K562 (cell line): ENCODE measurements around the gene PEX11B. TPM values are rescaled to one million over a fixed set of nuclear protein-coding genes. Genes with fewer than 3 reads are reported as not detected.

Experiments used
- ATAC-seq: fragments of 200-7000 bp; cut with Tn5 transposase; 3 replicates; pipeline ENCODE4 v1.9.1; 2020; ENCODE audit warnings: moderate library complexity
- BruUV-seq: library from RNA; stranded (reverse); fragments of 400-500 nt; replicated peaks from 2 replicates; lab custom pipeline; 2021; lab: Mats Ljungman, UMichigan
- CTCF ChIA-PET: fragments of 300-600 bp; formaldehyde crosslinking; extraction: SDS; loops from one replicate; lab custom pipeline; 2021; ENCODE audit warnings: low intra/inter-chr PET ratio; lab: Yijun Ruan, JAX
- POLR2A ChIA-PET: fragments of 300-600, 350-650 bp; sonication (Branson Sonifier 250); formaldehyde crosslinking; extraction: SDS; loops from one replicate; lab custom pipeline; 2021; ENCODE audit warnings: antibody characterized with exemption, inconsistent platforms; lab: Yijun Ruan, JAX
- DNase-seq, 4 experiments: peaks; one replicate each; pipeline versions ENCODE4 v3.0.0 to v3.0.0-alpha.2; 2011 to 2018; ENCODE audit warnings: low spot score in 3 of 4, mixed read lengths in 3 of 4; ENCODE audit errors: extremely low read depth in 1 of 4
- FAIRE-seq: peaks from 2 replicates; lab custom pipeline; 2011; peaks lifted over from hg19 to GRCh38; lab: Jason Lieb, UNC
- H2AFZ ChIP-seq: 2 replicates; pipeline ENCODE4 v1.6.0; 2011; ENCODE audit warnings: low read depth, low read length, control low read depth, inconsistent platforms
- H3K27ac ChIP-seq: fragments of 200-600 bp; 3 replicates; pipeline ENCODE4 v1.8.0; 2011; ENCODE audit warnings: low read depth, mild to moderate bottlenecking, control low read depth, inconsistent platforms, low read length, moderate library complexity, mixed read lengths; ENCODE audit errors: extremely low read depth
- H3K27me3 ChIP-seq, 2 experiments: fragments of 300-600 bp in 1 of 2; 2 replicates in 1 of 2; 3 replicates in 1 of 2; pipeline versions ENCODE4 v1.6.0 to v1.8.0; 2011; ENCODE audit warnings: inconsistent platforms in 2 of 2, low read length in 2 of 2, mild to moderate bottlenecking in 1 of 2, mixed read lengths in 1 of 2, moderate library complexity in 1 of 2; ENCODE audit not compliant: control insufficient read depth in 2 of 2, insufficient read depth in 2 of 2
- H3K36me3 ChIP-seq: fragments of 300-600 bp; 3 replicates; pipeline ENCODE4 v1.8.0; 2011; ENCODE audit warnings: mild to moderate bottlenecking, low read length, inconsistent platforms; ENCODE audit not compliant: control insufficient read depth, insufficient read depth
- H3K4me1 ChIP-seq, 2 experiments: fragments of 200-600 bp in 1 of 2; replicated peaks in 1 of 2; 2 replicates in 1 of 2; 3 replicates in 1 of 2; pipeline versions ENCODE4 v1.5.1 to v1.8.0; 2011; ENCODE audit warnings: inconsistent platforms in 2 of 2, low read length in 2 of 2, mild to moderate bottlenecking in 1 of 2, mixed read lengths in 1 of 2, moderate library complexity in 1 of 2; ENCODE audit not compliant: control insufficient read depth in 2 of 2, insufficient read depth in 2 of 2
- H3K4me2 ChIP-seq: 2 replicates; pipeline ENCODE4 v1.6.1; 2011; ENCODE audit warnings: low read length, control low read depth, inconsistent platforms, mixed read lengths; ENCODE audit not compliant: insufficient read depth
- H3K4me3 ChIP-seq: fragments of 200-600 bp; sonication (generic), shearing (Covaris generic); 2 replicates; pipeline ENCODE4 v1.5.1; 2016; ENCODE audit warnings: control low read depth, inconsistent platforms
- H3K79me2 ChIP-seq: fragments of 200-600 bp; 3 replicates; pipeline ENCODE4 v1.8.0; 2011; ENCODE audit warnings: low read length, inconsistent platforms; ENCODE audit not compliant: control insufficient read depth, insufficient read depth
- H3K9ac ChIP-seq, 2 experiments: 2 replicates each; pipeline versions ENCODE4 v1.6.0 to v1.6.1; 2011; ENCODE audit warnings: low read depth in 2 of 2, low read length in 2 of 2, control low read depth in 1 of 2, inconsistent platforms in 1 of 2, mild to moderate bottlenecking in 1 of 2, mixed read lengths in 1 of 2; ENCODE audit not compliant: insufficient read depth in 1 of 2
- H3K9me1 ChIP-seq: one replicate; pipeline ENCODE4 v1.6.0; 2011; ENCODE audit warnings: inconsistent platforms, mild to moderate bottlenecking, low read length, moderate library complexity; ENCODE audit not compliant: control insufficient read depth, insufficient read depth
- H3K9me3 ChIP-seq: replicated peaks from 2 replicates; pipeline ENCODE4 v1.5.1; 2011; ENCODE audit warnings: low read depth, low read length, inconsistent platforms; ENCODE audit not compliant: control insufficient read depth, insufficient read depth
- H4K20me1 ChIP-seq: replicated peaks from 2 replicates; pipeline ENCODE4 v1.6.1; 2011; ENCODE audit warnings: low read length, inconsistent platforms, mixed read lengths; ENCODE audit not compliant: control insufficient read depth, insufficient read depth
- ADNP ChIP-seq: fragments of 200-800 bp; sonication (Bioruptor generic); IDR thresholded peaks from 2 replicates; pipeline ENCODE4 v1.6.1; 2016; ENCODE audit warnings: missing genetic modification characterization, missing compliant biosample characterization
- BCOR ChIP-seq: fragments of 450-650 bp; IDR thresholded peaks from 2 replicates; pipeline ENCODE4 v1.6.1; 2016
- HDAC3 ChIP-seq: fragments of 450-650 bp; IDR thresholded peaks from 2 replicates; pipeline ENCODE4 v1.6.1; 2018; ENCODE audit warnings: borderline replicate concordance, mild to moderate bottlenecking, moderate library complexity; ENCODE audit not compliant: partially characterized antibody
- MCM3 ChIP-seq: fragments of 450-650 bp; IDR thresholded peaks from 2 replicates; pipeline ENCODE4 v1.6.1; 2016
- MCM5 ChIP-seq: fragments of 450-650 bp; IDR thresholded peaks from 2 replicates; pipeline ENCODE4 v1.6.1; 2016; ENCODE audit warnings: low read depth
- NONO ChIP-seq, 2 experiments: fragments of 200-400 bp in 1 of 2; fragments of 450-650 bp in 1 of 2; formaldehyde crosslinking in 1 of 2; IDR thresholded peaks; 2 replicates each; pipeline ENCODE4 v1.6.1; 2017; ENCODE audit warnings: low read depth in 2 of 2, mild to moderate bottlenecking in 2 of 2, moderate library complexity in 2 of 2, low read length in 1 of 2
- RAD51 ChIP-seq: fragments of 450-650 bp; IDR thresholded peaks from 2 replicates; pipeline ENCODE4 v1.7.1; 2016; ENCODE audit warnings: low read depth, mild to moderate bottlenecking, borderline replicate concordance
- SIN3B ChIP-seq: fragments of 450-650 bp; IDR thresholded peaks from 2 replicates; pipeline ENCODE4 v1.6.1; 2017; ENCODE audit warnings: low read depth, mild to moderate bottlenecking, moderate library complexity
- ZNF561 ChIP-seq: fragments of 450-650 bp; formaldehyde crosslinking; conservative IDR thresholded peaks from 2 replicates; pipeline ENCODE4 v1.4.0; 2020; ENCODE audit warnings: mild to moderate bottlenecking, moderate library complexity
- ZNF644 ChIP-seq: fragments of 200-800 bp; sonication (Bioruptor generic); IDR thresholded peaks from 2 replicates; pipeline ENCODE4 v1.6.1; 2016; ENCODE audit warnings: low read depth, missing genetic modification characterization, missing compliant biosample characterization
- WGBS: fragments of 100-300 bp; shearing (Covaris generic); methylation state at CpG from one replicate; pipeline ENCODE4 v1.1.6; 2016; ENCODE audit warnings: low coverage, mixed read lengths; ENCODE audit not compliant: insufficient coverage; ENCODE audit errors: missing lambda C conversion rate; 5-methylcytosine and 5-hydroxymethylcytosine counted together
- in situ Hi-C: fragments of 300-500 bp; cut with MboI; formaldehyde crosslinking; loops from 4 replicates; pipeline ENCODE4 v1.15.0; 2018; ENCODE audit warnings: inconsistent platforms, mixed read lengths
- intact Hi-C: fragments of 100-400 bp; cut with micrococcal nuclease; formaldehyde crosslinking; loops from 2 replicates; pipeline ENCODE4 v1.14.2; 2022
- polyA plus RNA-seq, 8 experiments: library from polyadenylated mRNA; depleted of rRNA in 4 of 8; stranded (reverse) in 5 of 8; unstranded in 3 of 8; fragments of >200 nt; fragmentation: Nextera tagmentation in 2 of 8; fragmentation: Illumina TruSeq in 1 of 8; extraction: Ambion mirVana in 2 of 8; extraction: Trizol in 1 of 8; gene quantifications; 2 replicates each; pipeline versions ENCODE4 v1.2.1 to v1.2.3, GENCODE V29; 2011 to 2014; ENCODE audit warnings: inconsistent platforms in 1 of 8, missing spikeins in 1 of 8
- total RNA-seq, 7 experiments: library from RNA; depleted of rRNA in 6 of 7; stranded (reverse); fragments of >200 nt in 6 of 7; fragmentation: Illumina TruSeq in 2 of 7; extraction: Trizol in 2 of 7; gene quantifications; 2 replicates each; pipeline versions ENCODE4 v1.2.1 to v1.2.3, GENCODE V29; 2011 to 2021; ENCODE audit warnings: low replicate concordance in 1 of 7
- TF ChIP-seq, protein P1 (sequence below): fragments of 250-450 bp; sonication (Bioruptor Pico); IDR thresholded peaks from 2 replicates; pipeline ENCODE4 v1.8.0; 2021; ENCODE audit warnings: moderate library complexity, mild to moderate bottlenecking, inconsistent platforms
- TF ChIP-seq, protein P2 (sequence below): fragments of 250-450 bp; sonication (Bioruptor Pico); IDR thresholded peaks from 2 replicates; pipeline ENCODE4 v1.8.0; 2022; ENCODE audit warnings: moderate library complexity, mild to moderate bottlenecking, inconsistent platforms

The PEX11B gene
- total and polyA plus RNA-seq, 9 of the 15 experiments (the other 6 are each of a cell fraction or from before 2014, with no cell fraction given), result 13.2 to 60.0 (median 21.7) TPM

GRCh38 chr1:145868232-145868631 is 50.3 kb downstream of the PEX11B start:
- DNase-seq (no peak), ATAC-seq (no peak), FAIRE-seq (no peak)
- BruUV-seq, result no TSS peak
- Histone ChIP-seq H3K4me2 (no peak overlapping the region), H3K4me3 (no peak overlapping the region), H3K9me3 (no peaks in the 10 kb centered on the region), H3K27ac (no peak overlapping the region), H2AFZ (no peak overlapping the region), H3K9ac (no peak overlapping the region), H3K79me2 (no peaks in the 10 kb centered on the region), H3K27me3 (0 out of 5 replicates have a peak, but pooled peaks cover 0 to 4% of the 10 kb centered on the region in 2 experiments), H3K9me1 (no peaks in the 10 kb centered on the region), H4K20me1 (no peaks in the 10 kb centered on the region), H3K36me3 (no peaks in the 10 kb centered on the region), H3K4me1 (peaks cover 0 to 18% of the 10 kb centered on the region in 2 experiments; a peak in 3 of 5 replicates)
- intact Hi-C loops (no loop called here), in situ Hi-C loops (no loop called here)
- TF ChIP-seq RAD51, result no peak
- no peak for TF ChIP-seq ZNF644 (tag)
- TF ChIP-seq, protein P1, sequence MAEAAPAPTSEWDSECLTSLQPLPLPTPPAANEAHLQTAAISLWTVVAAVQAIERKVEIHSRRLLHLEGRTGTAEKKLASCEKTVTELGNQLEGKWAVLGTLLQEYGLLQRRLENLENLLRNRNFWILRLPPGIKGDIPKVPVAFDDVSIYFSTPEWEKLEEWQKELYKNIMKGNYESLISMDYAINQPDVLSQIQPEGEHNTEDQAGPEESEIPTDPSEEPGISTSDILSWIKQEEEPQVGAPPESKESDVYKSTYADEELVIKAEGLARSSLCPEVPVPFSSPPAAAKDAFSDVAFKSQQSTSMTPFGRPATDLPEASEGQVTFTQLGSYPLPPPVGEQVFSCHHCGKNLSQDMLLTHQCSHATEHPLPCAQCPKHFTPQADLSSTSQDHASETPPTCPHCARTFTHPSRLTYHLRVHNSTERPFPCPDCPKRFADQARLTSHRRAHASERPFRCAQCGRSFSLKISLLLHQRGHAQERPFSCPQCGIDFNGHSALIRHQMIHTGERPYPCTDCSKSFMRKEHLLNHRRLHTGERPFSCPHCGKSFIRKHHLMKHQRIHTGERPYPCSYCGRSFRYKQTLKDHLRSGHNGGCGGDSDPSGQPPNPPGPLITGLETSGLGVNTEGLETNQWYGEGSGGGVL (CRISPR knock-in tag), result no peak
- no peak for TF ChIP-seq NONO (IDR thresholded peaks at IDR 0.05; ENCODE audit: low read depth in 2 of 2, low read length in 1 of 2)
- TF ChIP-seq MCM3, result no peak
- TF ChIP-seq ADNP (tag), result no peak
- TF ChIP-seq MCM5, result no peak
- TF ChIP-seq BCOR, result no peak
- TF ChIP-seq, protein P2, sequence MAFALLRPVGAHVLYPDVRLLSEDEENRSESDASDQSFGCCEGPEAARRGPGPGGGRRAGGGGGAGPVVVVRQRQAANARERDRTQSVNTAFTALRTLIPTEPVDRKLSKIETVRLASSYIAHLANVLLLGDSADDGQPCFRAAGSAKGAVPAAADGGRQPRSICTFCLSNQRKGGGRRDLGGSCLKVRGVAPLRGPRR (CRISPR knock-in tag), result no peak
- no peak for TF ChIP-seq HDAC3
- no peak for TF ChIP-seq ZNF561 (CRISPR knock-in tag)
- no peak for TF ChIP-seq SIN3B
- WGBS, result 11% methylated on average over 4 of the region's 4 CpGs
- ChIA-PET POLR2A (interaction anchor here (0.8 kb wide), 2 partner anchors 9 to 23 kb away, joined by 3 to 4 read pairs; partner anchors contain the start of gene NUDT17), CTCF (no interaction called here)
